ENCODE data around the gene SCAMP4. TPM values are rescaled to one million over a fixed set of nuclear protein-coding genes. Genes with fewer than 3 reads are reported as not detected.

SCAMP4 gene
- total and polyA plus RNA-seq, 2 of the 13 experiments (the other 11 are each of a cell fraction or from before 2014, with no cell fraction given), result 10.7 to 13.7 TPM

DNA sequence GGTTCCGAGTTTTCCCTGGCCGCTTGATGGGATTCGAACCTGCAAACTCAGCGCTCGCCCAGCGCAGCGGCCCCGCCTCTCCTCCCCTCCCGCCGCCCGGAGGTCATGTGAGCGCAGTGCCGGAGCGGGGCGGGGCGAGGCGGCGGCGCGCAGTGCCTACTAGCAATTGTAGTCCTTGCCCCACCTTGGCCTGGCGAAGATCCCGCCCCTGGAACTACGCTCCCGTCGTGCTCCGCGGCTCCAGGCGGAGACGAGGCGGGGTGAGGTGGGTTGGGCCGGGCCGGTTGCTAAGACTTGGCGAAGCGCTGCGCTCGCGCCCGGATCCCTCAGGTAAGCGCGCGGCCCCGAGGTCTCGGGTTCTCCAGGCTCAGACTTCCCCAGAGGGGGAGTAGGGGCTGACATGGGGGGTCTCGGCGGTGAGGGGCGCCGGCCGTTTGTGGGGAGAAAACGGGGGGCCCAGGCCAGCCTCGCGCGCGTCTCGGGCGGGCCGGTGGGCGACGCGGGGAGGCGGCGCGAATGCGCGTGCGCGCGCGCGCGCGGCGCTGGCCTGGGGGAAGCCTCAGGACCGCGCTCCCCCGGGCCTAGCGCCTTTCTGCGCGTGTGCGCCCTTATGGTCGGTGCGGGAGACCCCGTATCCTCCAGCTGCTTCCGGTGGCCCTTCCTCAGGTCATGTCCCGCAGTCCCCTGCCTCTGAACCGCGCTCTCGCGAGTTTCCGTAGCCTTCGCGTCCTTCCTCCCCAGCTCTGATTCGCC is at the start of gene SCAMP4, which contains the start of gene ADAT3 (continued):
- TF ChIP-seq ZNF350 (CRISPR knock-in tag; IDR thresholded peaks at IDR 0.05; ENCODE audit: borderline replicate concordance, low read depth) (0 out of 2 replicates have a peak, but pooled peaks have one; percentile 23), ZNF382 (CRISPR knock-in tag; IDR thresholded peaks at IDR 0.05; ENCODE audit: borderline replicate concordance) (no peak), HHEX (CRISPR knock-in tag; IDR thresholded peaks at IDR 0.05) (peak; percentile 52; the same call in 1 of the 2 replicates), NFATC3 (CRISPR knock-in tag; IDR thresholded peaks at IDR 0.05) (no peak), ZC3H13 (CRISPR knock-in tag; IDR thresholded peaks at IDR 0.05) (peak; percentile 65; the same call in 1 of the 2 replicates), SAP130 (CRISPR knock-in tag; IDR thresholded peaks at IDR 0.05; ENCODE audit: low read depth) (peak; percentile 88), NFIC (IDR thresholded peaks at IDR 0.05; ENCODE audit: low read length) (no peak), MED1 (CRISPR knock-in tag; IDR thresholded peaks at IDR 0.05) (peak; percentile 20), HMG20B (CRISPR knock-in tag; conservative IDR thresholded peaks at IDR 0.05) (no peak), NR2F6 (IDR thresholded peaks at IDR 0.05) (peak; percentile 92), NR2F6 (CRISPR knock-in tag; IDR thresholded peaks at IDR 0.05) (peak; percentile 96), ETV6 (CRISPR knock-in tag; conservative IDR thresholded peaks at IDR 0.05) (0 out of 2 replicates have a peak, but pooled peaks have one; percentile 20), ZEB1 (IDR thresholded peaks at IDR 0.05; ENCODE audit: insufficient replicate concordance, low read depth) (peak; percentile 46), HNRNPUL1 (IDR thresholded peaks at IDR 0.05; ENCODE audit: low read depth, low read length) (no peak), JDP2 (CRISPR knock-in tag; IDR thresholded peaks at IDR 0.05; ENCODE audit: borderline replicate concordance) (no peak), ZBTB21 (CRISPR knock-in tag; IDR thresholded peaks at IDR 0.05) (no peak), ZNF7 (CRISPR knock-in tag; IDR thresholded peaks at IDR 0.05) (no peak), KLF12 (CRISPR knock-in tag; IDR thresholded peaks at IDR 0.05; ENCODE audit: borderline replicate concordance) (peak; percentile 78)
- TF ChIP-seq, protein P1, sequence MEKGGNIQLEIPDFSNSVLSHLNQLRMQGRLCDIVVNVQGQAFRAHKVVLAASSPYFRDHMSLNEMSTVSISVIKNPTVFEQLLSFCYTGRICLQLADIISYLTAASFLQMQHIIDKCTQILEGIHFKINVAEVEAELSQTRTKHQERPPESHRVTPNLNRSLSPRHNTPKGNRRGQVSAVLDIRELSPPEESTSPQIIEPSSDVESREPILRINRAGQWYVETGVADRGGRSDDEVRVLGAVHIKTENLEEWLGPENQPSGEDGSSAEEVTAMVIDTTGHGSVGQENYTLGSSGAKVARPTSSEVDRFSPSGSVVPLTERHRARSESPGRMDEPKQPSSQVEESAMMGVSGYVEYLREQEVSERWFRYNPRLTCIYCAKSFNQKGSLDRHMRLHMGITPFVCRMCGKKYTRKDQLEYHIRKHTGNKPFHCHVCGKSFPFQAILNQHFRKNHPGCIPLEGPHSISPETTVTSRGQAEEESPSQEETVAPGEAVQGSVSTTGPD (CRISPR knock-in tag; IDR thresholded peaks at IDR 0.05), result no peak
- TF ChIP-seq, protein P2, sequence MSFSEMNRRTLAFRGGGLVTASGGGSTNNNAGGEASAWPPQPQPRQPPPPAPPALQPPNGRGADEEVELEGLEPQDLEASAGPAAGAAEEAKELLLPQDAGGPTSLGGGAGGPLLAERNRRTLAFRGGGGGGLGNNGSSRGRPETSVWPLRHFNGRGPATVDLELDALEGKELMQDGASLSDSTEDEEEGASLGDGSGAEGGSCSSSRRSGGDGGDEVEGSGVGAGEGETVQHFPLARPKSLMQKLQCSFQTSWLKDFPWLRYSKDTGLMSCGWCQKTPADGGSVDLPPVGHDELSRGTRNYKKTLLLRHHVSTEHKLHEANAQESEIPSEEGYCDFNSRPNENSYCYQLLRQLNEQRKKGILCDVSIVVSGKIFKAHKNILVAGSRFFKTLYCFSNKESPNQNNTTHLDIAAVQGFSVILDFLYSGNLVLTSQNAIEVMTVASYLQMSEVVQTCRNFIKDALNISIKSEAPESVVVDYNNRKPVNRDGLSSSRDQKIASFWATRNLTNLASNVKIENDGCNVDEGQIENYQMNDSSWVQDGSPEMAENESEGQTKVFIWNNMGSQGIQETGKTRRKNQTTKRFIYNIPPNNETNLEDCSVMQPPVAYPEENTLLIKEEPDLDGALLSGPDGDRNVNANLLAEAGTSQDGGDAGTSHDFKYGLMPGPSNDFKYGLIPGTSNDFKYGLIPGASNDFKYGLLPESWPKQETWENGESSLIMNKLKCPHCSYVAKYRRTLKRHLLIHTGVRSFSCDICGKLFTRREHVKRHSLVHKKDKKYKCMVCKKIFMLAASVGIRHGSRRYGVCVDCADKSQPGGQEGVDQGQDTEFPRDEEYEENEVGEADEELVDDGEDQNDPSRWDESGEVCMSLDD (CRISPR knock-in tag; IDR thresholded peaks at IDR 0.05; ENCODE audit: borderline replicate concordance), result no peak
- TF ChIP-seq, protein P3, sequence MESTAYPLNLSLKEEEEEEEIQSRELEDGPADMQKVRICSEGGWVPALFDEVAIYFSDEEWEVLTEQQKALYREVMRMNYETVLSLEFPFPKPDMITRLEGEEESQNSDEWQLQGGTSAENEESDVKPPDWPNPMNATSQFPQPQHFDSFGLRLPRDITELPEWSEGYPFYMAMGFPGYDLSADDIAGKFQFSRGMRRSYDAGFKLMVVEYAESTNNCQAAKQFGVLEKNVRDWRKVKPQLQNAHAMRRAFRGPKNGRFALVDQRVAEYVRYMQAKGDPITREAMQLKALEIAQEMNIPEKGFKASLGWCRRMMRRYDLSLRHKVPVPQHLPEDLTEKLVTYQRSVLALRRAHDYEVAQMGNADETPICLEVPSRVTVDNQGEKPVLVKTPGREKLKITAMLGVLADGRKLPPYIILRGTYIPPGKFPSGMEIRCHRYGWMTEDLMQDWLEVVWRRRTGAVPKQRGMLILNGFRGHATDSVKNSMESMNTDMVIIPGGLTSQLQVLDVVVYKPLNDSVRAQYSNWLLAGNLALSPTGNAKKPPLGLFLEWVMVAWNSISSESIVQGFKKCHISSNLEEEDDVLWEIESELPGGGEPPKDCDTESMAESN (CRISPR knock-in tag; conservative IDR thresholded peaks at IDR 0.05), result no peak; the same call in 1 of the 2 replicates
- TF ChIP-seq, protein P4, sequence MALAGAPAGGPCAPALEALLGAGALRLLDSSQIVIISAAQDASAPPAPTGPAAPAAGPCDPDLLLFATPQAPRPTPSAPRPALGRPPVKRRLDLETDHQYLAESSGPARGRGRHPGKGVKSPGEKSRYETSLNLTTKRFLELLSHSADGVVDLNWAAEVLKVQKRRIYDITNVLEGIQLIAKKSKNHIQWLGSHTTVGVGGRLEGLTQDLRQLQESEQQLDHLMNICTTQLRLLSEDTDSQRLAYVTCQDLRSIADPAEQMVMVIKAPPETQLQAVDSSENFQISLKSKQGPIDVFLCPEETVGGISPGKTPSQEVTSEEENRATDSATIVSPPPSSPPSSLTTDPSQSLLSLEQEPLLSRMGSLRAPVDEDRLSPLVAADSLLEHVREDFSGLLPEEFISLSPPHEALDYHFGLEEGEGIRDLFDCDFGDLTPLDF (CRISPR knock-in tag; IDR thresholded peaks at IDR 0.05), result no peak
- TF ChIP-seq, protein P5, sequence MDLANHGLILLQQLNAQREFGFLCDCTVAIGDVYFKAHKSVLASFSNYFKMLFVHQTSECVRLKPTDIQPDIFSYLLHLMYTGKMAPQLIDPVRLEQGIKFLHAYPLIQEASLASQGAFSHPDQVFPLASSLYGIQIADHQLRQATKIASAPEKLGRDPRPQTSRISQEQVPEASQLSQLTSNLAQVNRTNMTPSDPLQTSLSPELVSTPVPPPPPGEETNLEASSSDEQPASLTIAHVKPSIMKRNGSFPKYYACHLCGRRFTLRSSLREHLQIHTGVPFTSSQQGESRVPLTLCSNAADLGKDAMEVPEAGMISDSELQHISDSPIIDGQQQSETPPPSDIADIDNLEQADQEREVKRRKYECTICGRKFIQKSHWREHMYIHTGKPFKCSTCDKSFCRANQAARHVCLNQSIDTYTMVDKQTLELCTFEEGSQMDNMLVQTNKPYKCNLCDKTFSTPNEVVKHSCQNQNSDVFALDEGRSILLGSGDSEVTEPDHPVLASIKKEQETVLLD (CRISPR knock-in tag; IDR thresholded peaks at IDR 0.05; ENCODE audit: low read depth), result no peak; the same call in 1 of the 2 replicates

Measured in HepG2 (cell line).